ENCODE data around the gene SNTG2.
"Not testable (repeated sequence)": the region's sequence is repeated elsewhere in the genome, so short reads cannot be mapped to it uniquely, and the experiment has no call there.

SNTG2 gene

DNA sequence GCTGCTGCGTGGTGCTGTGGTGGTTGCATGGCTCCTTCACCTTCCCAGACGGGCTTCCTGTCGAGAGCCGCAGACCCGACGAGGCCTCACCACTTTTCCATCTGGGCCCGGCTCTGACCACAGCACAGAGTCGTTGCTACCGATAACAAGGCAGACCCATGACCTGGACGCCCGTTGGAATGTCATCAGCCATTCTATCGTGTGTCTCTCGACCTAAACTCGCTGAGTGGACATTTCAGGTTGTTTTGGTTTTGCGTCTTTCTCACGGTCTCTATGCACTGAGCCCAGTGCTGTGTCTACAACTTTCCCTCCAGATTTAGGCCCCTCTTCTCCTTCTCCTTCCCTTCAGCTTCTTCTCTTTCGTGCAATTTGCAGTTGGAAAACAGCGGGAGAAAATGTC is 257.9 kb downstream of the SNTG2 start:
- no peak for DNase-seq

DNA sequence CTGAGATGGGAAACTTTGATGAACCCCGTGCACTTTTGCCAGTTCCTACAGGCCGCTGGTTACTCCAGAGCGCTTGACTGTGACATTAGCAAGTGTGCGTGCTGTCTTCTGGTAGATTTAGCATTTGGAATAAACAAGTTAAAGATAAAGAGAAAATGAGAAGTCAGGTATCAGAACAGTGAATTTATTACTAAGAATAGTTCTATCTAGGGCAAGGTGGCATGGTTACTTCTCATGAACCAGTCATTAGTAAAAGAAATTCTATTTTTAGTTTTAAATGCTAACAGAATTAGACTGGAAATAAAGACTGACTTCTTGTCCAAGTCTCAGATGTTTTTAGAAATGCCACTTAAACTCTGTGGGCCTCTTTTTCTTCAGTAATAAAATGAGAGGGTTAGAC is 258.6 kb downstream of the SNTG2 start:
- no peak for DNase-seq

GRCh38 chr2:1209761-1210160 is 259.1 kb downstream of the SNTG2 start:
- DNase-seq: no peak

GRCh38 chr2:1210352-1210751 is 259.7 kb downstream of the SNTG2 start:
- no peak for DNase-seq

- DNase-seq: no peak
Observed at GRCh38 chr2:1219901-1220573, 269.4 kb downstream of the SNTG2 start.

DNA sequence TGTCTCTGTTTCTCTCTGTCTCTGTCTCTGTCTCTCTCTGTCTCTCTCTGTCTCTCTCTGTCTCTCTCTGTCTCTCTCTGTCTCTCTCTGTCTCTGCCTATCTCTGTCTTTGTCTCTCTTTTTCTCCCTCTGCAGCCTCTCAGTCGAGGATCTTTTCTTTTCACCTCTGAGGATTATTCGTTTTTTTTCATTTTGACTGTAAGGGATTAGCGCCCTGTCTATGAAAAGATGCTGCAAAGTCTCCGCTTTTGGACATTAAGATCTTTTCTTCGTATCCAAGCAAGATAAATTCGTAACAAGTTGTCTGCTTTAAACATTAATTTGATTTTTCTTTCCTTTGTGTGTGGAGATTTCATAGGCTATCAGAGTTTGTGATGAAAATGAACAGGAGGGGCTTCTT is 271.4 kb downstream of the SNTG2 start:
- DNase-seq: no peak

DNA sequence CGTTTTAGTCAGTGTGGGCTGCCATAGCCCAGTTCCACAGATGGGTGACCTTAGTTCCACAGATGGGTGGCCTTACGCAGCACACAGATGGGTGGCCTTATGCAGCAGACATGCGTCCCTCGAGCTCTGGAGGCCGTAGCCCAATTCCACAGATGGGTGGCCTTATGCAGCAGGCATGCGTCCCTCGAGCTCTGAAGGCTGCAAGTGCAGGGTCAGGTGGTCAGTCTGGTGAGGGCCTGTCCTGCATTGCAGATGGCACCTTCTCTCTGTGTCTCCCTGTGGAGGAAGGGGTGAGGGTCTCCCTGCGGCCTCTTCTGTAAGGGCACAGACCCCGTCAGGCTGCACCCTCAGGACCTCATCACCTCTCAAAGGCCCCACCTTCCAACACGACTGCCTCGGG is 273.1 kb downstream of the SNTG2 start:
- no peak for DNase-seq

DNA sequence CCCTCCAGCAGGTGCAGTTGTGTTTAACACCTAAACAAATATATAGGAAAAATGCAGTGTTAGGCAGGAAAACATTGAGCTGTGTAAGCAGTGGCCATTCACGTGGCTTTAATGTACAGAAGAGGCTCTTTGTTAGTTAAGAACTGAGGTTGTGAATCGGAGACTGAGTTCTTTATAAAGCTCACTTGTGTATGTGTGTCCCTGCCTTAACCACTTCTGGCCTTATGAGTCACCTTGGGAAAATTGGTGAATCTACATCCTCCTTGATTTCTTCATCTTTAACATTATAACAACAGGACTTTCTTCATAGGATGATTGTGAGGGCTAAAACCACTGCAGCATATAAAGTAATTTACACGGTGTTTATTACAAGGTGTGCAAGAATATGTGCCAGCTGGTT is 274.3 kb downstream of the SNTG2 start:
- no peak for DNase-seq

- DNase-seq: no peak
Observed at GRCh38 chr2:1226766-1227165, 276.1 kb downstream of the SNTG2 start.

DNA sequence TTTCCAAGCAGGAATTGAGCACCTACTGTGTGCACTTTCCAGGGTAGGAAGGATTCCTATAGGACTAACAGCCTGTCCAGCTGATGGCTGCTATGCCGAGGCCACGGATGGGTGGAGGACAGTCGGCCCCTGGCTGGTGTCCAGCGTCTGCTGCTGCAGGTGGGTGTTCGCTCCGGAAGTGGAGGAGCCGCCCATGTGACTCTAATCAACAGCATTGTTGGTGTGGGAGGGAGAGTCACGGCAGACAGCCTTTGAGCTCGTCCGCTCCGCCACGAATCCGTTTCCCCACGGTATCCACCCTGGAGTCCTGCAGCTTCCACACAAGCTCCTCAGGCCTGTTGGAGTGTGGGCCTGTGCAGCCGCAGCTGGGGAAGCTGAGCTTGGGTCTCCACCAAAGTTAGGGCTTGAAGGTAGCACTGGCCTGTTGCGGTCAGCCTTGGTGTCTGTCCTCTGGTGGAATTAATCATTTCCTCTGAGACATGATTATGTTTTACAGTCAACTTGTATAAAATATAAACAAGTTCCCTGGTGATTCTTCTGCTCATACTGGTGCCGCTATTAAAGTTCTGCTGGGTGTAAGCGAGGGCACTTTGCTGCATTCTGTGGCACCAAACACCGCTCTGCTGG is 276.7 kb downstream of the SNTG2 start:
- no peak for DNase-seq

GRCh38 chr2:1229596-1229995 is 278.9 kb downstream of the SNTG2 start:
- DNase-seq: not testable (repeated sequence)

- no peak for DNase-seq
Observed at GRCh38 chr2:1230155-1230893, 279.7 kb downstream of the SNTG2 start.

DNA sequence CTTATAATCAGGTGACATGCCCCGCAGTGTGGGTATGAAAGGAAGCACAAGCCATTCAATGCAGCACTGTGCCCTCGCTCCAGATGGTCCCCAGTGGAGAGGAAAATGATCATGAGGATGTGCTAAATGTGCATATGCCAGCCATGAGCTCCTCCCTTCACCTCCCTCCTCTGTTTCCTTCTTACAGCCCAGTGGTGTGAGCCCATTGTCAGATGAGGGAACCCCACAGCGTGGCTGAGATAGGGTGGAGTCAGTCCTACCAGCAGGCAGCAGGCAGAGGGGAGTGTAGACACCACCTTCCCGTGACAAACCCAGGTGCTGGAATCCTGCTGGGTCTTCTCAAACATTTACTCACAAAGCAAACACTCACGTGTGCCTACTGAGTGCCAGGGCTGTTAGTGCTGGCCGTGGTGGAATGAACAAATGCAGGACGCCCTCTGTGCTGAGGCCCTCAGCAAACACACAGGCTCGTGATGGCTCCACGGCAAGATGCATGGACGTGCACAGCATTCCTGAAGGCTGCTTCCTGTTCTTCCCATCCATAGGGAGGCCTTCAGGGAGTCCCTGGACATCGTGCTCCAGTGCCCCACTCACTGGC is 280.9 kb downstream of the SNTG2 start:
- no peak for DNase-seq

- no peak for DNase-seq
Observed at GRCh38 chr2:1233281-1233680, 282.6 kb downstream of the SNTG2 start.

GRCh38 chr2:1234731-1235308 is 284.2 kb downstream of the SNTG2 start:
- no peak for DNase-seq

- DNase-seq: no peak
Observed at GRCh38 chr2:1235806-1236205, 285.2 kb downstream of the SNTG2 start.

GRCh38 chr2:1236606-1237005 is 286.0 kb downstream of the SNTG2 start:
- DNase-seq: no peak

DNA sequence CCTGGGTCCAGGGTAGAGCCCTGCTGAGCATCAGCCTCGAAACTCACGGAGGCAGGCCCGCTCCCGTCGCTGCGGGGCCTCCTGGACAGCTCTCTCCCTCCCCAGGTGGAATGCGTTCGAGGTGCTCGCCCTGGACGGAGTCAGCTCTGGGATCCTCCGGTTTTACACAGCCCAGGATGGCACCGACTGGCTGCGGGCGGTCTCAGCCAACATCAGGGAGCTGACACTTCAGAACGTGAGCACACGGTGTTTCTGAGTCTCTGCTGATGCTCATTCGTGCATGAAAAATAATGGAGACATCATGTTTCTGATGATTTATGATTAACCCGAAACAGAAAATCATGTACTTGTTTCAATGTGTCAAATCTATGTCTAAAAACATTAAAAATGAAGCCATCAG is 287.1 kb downstream of the SNTG2 start:
- no peak for DNase-seq

GRCh38 chr2:1238598-1239138 is 288.0 kb downstream of the SNTG2 start:
- DNase-seq: no peak

DNA sequence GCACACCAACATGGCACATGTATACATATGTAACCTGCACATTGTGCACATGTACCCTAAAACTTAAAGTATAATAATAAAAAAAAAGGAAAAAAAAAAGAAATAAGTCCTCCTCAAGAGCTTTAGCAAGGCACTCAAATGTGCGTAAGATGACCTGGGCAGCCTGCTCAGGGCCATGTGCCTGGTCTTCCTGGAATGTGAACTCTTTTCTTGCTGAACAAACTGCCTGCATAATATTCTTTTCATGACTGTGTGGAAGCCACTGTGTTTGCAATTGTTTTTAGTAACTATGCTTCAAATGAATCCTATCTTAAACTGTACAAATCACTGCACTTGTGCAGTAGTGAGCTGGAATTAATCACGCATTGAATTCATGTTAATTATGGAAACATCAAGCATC is 294.5 kb downstream of the SNTG2 start:
- DNase-seq: no peak

DNA sequence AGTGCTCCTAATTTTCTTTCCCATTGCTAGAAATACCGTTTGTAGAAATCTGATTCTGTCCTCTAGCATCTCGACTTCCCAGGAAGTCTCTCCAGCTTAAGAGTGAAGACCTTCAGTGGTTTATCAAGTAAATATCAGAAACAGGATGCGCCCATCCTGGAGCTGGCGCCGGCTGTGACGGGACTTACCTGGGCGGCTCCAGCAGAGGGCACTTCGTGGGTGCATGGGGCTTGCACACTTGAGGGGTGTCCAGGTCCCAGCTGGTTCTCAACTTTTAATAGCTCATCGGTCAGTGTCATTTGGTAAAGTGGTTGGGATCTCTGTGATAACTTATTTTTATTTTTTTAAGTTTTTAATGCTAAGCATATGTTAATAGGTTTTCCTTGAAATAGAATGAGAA is 295.6 kb downstream of the SNTG2 start:
- no peak for DNase-seq

DNA sequence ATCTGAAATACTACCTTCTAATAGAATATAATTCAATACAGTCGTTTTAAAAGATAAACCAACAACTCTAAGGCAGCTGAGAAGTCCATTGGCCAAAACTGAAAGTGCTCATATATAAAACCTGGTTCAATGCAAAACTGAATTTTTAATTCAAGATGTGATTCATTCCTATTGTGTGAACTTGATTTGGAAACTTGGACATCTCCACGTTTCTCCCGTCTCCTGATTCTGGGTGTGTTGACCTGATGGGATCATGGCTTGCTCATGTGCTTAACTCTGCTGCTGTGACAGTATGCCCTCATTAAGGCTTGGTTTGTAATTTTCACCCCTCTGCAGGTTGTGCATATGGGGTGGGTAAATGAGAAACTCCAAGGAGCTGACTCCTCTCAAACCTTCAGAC is 296.3 kb downstream of the SNTG2 start:
- DNase-seq: no peak

- no peak for DNase-seq
Observed at GRCh38 chr2:1248187-1248586, 297.5 kb downstream of the SNTG2 start.

Measured in activated naive CD4-positive, alpha-beta T cell treated with anti-CD3 and anti-CD28 coated beads, Interleukin-2, amount 50 U/mL, for 16 hours (primary cell).